22Rv1 (cell line): Measurements from ENCODE around the gene MSMB.
"Not testable (repeated sequence)": the region's sequence is repeated elsewhere in the genome, so short reads cannot be mapped to it uniquely, and the experiment has no call there.

Experiments
- H3K27ac ChIP-seq: fragments of 450-650 bp; 2 replicates; pipeline ENCODE4 v1.5.1; 2017
- CTCF ChIP-seq: fragments of 450-650 bp; IDR thresholded peaks from 2 replicates; pipeline ENCODE4 v1.5.1; 2017; ENCODE audit warnings: mild to moderate bottlenecking
- ZFX ChIP-seq: fragments of 450-650 bp; IDR thresholded peaks from 2 replicates; pipeline ENCODE4 v1.6.1; 2017; ENCODE audit warnings: antibody characterized with exemption, borderline replicate concordance

MSMB gene

GRCh38 chr10:46046261-46046660 is at the start of gene MSMB:
MSMB (minus strand) TSS chr10:46046269; CDS start chr10:46046237, 32 bp downstream.
- no peak within 1 kb of the TSS for H3K27ac ChIP-seq
- TF ChIP-seq CTCF (no peak), ZFX (no peak)

DNA sequence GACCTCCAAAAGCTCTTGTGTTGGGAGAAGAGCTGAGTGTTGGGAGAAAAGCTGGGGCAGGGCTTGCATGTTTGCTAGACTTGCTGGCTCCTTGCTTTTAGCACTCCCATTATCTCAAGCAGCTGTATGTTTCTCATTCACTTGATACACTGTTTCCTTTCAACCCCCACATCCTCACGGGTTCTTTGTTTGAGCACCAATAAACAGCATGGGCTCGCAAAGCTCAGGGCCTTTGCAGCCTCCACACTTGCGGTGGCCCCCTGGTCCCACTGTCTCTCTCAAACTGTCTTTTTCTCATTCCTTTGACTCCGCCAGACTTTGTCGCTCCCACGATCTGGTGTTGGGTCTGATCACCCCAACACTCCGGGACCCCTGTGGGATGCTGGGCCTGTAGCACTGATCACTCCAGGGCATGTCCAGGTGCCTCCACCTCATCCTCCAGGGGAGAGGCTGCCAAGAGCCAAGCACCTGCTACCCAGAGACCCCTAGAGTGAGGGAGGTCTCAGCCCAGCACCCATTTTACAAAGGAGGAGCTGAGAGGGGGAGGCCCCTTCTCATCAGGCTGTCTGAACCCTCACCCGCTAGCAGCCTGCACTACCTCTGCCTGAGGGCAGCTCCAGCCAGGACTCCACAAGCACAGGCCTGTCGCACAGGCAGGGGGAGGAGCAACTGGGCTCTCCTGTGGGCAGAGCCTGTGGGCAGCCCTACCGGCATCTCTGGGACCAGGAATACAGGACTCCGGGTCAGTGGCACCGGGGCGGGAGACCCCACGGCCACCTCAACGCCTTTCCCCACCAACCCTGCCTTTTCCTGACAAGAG is 49.1 kb upstream of the MSMB start:
- H3K27ac ChIP-seq: no peak overlapping the region
- TF ChIP-seq ZFX (no peak), CTCF (no peak)

- H3K27ac ChIP-seq: no peak overlapping the region
- no peak for TF ChIP-seq CTCF
- TF ChIP-seq ZFX: no peak
These were observed 48.1 kb upstream of the MSMB start for GRCh38 chr10:46094197-46094500.

GRCh38 chr10:46093316-46094196 is 47.5 kb upstream of the MSMB start:
- not testable (repeated sequence) for H3K27ac ChIP-seq

GRCh38 chr10:46092524-46093081 is 46.5 kb upstream of the MSMB start:
- H3K27ac ChIP-seq: no peak overlapping the region
- TF ChIP-seq CTCF (no peak), ZFX (no peak)

DNA sequence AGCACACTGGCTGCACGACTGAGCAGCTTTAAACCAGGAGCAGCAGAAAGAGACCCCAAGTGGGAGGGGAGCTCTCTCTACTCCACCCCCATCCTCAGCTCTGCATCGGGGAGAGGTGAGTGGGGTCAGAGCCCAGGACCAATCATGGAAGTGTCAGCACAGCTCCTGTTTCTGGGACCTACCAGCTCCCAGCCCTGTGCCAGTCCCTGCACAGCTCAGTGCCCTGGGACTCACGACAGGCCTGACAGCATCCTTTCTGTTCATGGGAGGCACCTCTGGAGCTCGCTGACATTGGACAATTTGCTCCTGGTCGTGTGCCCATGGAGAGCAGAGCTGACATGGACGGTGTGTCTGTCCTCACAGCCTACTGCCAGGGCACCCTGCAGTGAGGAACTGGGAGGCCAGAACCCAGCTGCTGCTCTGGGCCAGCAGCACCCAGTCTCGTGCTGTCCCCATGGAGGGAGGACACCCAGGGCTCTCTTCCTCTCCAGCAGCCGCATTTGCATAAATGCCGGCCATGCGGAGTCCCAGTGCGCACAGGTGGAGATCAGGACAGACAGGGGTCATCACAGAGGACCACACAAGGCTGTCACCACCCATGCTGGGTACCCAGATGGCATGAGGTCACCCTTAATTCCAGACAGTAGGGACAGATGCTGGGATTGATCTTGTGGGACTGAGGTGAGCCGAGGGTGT is 45.9 kb upstream of the MSMB start:
- TF ChIP-seq CTCF: no peak
- no peak for TF ChIP-seq ZFX
- no peak overlapping the region for H3K27ac ChIP-seq

GRCh38 chr10:46091080-46091827 is 45.2 kb upstream of the MSMB start:
- H3K27ac ChIP-seq: no peak overlapping the region

More at GRCh38 chr10:46091080-46091827, 45.2 kb upstream of the MSMB start:
- TF ChIP-seq CTCF (no peak), ZFX (no peak)
